Endothelial cell of umbilical vein (primary cell): Measurements from ENCODE around the gene HAUS6.
A peak's percentile ranks its signal among the peaks of the same experiment; 100 is the strongest.

Experiments
- CTCF ChIP-seq, 2 donors: IDR thresholded peaks; 1 replicate in 1 of 2; 2 replicates in 1 of 2; pipeline ENCODE4 v1.5.1; 2011; ENCODE audit warnings: low read length in 2 of 2, mild to moderate bottlenecking in 2 of 2, moderate library complexity in 2 of 2, control low read depth in 1 of 2, inconsistent platforms in 1 of 2, low read depth in 1 of 2; ENCODE audit not compliant: insufficient read depth in 1 of 2; ENCODE audit errors: extremely low read depth in 1 of 2
- POLR2AphosphoS5 ChIP-seq: IDR thresholded peaks from 2 replicates; pipeline ENCODE4 v1.6.1; 2012; ENCODE audit warnings: low read depth, mild to moderate bottlenecking, control low read depth, low read length, moderate library complexity; ENCODE audit not compliant: insufficient read depth

- TF ChIP-seq CTCF (IDR thresholded peaks at IDR 0.05; ENCODE audit: extremely low read depth in 1 of 2, insufficient read depth in 1 of 2, low read depth in 1 of 2, low read length in 2 of 2) (peak in 1 of 2 donors; percentile 13), POLR2AphosphoS5 (no peak)
Observed at GRCh38 chr9:19085295-19085694, 17.4 kb downstream of the HAUS6 start.
